ENCODE data around the gene ADD1.

DNA sequence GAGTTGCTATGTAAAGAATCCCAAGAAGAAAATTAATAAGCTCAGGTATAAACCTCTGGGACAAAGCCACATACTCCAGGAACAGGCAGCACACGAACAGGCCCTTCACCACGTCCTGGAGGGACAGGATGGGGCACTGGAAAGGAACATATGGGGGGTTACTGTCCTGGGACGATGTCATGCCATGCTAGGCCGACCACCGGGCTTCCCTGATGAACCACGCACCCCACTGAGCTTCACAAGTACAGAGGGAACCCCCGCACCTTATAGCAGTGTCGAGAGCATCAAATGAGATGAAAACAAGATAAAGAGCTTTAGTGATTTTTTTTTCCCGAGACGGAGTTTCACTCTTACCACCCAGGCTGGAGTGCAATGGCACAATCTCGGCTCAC, 100.4 kb downstream of the ADD1 start:
- no peak for TF ChIP-seq EZH2 (IDR thresholded peaks at IDR 0.05; ENCODE audit: insufficient read depth, poor library complexity, severe bottlenecking)
- no peak for TF ChIP-seq EZH2phosphoT487 (IDR thresholded peaks at IDR 0.05; ENCODE audit: insufficient read depth, low read depth)

Data from GM23248 (cell line).